GM21723 (cell line): ENCODE results near the gene SLC16A1.
"Not testable (repeated sequence)": the region's sequence is repeated elsewhere in the genome, so short reads cannot be mapped to it uniquely, and the experiment has no call there.

Experiments used
- ATAC-seq: cut with Tn5 transposase; IDR thresholded peaks from one replicate; pipeline ENCODE4 v1.9.1; 2021; ENCODE audit warnings: mild to moderate bottlenecking, moderate library complexity; ENCODE audit not compliant: unreplicated experiment

The SLC16A1 gene

DNA sequence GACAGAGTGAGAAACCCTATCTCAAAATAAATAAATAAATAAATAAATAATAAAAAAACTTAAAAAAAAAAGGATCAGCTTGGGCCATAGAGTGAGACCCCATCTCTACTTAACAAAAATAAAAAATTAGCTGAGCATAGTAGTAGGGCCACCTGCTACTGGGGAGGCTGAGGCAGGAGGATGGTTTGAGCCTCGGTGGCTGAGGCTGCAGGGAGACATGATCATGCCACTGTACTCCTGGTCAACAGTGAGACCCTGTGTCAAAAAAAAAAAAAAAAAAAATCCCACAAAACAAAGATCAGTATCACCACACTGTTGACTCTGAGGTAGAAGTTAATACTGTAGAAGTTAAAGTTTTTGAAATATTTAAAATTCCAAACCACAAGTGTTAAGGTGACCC, 29.1 kb downstream of the SLC16A1 start:
- no peak for ATAC-seq

DNA sequence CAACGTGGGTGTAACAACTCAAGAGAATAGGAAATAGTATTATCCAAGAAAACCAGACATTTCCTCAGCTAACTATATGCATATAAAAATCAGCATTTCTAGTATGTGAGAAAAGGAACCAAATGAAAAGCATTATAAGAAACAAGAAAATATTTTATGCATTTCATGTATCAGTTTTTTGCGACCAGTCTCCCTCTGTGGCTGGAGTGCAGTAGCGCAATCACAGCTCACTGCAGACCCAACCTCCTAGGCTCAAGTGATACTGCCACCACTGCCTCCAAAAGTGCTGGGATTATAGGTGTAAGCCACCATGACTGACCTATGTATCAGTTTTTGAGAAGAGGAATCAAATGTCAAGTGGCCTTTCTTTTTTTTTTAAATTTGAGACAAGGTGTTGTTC, 31.0 kb downstream of the SLC16A1 start:
- no peak for ATAC-seq

DNA sequence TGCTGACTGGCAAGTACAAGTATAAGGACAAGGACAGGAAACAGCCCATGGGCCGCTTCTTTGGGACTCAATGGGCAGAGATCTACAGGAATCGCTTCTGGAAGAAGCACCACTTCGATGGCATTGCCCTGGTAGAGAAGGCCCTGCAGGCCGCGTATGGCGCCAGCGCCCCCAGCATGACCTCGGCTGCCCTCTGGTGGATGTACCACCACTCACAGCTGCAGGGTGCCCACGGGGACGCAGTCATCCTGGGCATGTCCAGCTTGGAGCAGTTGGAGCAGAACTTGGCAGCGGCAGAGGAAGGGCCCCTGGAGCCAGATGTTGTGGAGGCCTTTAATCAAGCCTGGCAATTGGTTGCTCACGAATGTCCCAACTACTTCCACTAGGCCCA, 32.0 kb downstream of the SLC16A1 start:
- ATAC-seq: no peak

DNA sequence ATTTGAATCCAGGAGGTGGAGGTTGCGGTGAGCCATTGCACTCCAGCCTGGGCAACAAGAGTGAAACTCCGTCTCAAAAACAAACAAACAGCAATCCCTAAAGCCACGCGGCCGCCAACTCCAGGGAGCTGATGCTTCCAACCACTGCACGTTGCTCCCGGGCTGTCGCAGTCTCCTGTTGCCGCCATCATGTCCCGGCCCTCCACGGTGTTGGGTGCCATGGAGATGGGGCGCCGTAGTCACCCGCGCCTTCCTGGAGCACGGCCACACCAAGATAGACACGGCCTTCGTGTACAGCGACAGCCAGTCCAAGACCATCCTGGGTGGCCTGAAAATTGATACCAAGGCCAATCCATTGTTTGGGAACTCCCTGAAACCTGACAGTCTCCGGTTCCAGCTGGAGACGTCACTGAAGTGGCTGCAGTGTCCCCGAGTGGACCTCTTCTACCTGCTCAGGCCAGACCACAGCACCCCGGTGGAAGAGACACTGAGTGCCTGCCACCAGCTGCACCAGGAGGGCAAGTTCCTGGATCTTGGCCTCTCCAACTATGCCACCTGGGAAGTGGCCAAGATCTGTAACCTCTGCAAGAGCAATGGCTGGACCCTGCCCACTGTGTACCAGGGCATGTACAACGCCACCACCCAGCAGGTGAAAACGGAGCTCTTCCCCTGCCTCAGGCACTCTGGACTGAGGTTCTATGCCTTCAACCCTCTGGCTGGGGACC, 32.6 kb downstream of the SLC16A1 start:
- ATAC-seq: no peak

DNA sequence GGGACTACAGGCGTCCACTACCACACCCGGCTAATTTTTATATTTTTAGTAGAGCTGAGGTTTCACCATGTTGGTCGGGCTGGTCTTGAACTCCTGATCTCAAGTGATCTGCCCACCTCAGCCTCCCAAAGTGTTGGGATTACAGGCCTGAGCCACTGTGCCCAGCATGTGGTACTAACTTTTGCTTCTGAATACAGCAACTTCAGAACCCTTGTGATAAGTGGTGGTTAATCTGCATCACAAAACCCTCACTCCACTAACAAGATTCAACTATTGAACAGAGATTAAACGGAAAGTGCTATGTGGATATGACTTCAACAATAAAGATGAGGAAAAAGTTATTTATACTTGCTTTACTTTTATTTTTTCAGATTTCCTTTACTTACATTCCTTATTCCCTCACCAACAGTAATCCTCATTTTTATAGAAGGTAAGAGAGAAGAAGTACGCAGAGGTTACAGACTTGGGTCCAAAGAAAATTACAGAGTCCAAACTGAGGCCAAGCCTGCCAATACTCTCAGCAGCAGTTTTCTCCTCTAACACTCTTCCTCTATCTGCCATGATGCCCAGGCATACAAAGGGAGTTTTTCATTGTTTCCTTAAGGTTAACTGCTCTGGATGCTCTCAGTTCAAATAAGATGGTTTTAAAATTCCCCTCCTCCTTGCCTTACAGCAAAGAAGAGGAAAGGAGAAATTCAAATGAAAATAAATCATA, 44.3 kb downstream of the SLC16A1 start:
- no peak for ATAC-seq

DNA sequence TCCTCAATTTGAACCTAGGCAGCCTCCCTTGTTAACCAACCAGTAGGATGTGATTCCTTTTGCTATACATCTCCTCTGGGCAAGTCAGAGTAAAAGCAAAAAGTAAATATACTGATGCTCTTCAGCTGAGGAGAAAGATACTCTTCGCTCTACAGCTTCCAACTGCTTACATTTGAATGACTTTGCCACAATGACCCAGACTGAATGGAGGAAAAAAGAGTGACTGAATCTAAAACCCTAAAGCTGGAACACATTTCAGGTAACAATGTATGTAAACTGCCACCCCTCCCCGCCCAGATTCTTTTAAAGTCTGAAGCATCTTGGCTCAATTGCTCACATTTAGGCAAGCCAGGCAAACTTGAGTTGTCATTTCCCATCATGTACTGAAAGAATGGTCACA, 46.1 kb downstream of the SLC16A1 start:
- no peak for ATAC-seq

DNA sequence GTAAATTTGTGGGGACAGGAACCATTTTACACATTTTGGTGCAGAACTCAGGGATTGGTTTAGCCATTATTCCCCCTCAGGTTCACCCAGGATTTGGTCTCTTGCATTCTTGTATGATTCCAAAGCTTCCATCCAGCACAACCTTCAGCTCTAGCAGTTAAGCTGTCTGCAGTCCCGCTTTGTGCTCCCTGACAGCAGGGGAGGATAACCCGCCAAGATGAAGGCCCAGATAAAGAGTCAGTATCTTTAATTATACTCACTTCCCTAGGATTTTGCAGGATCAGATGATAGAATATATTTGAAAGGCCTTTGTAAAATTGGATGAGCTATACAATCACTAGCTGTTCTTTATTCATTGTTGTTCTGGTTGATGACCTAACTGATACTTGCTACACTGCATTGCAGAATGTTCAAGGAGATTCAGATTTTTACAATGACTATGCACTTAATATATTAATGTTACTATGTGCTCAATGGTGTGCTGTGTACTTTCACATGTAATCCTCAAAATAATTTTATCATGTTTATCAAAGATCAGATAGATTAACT, 49.8 kb downstream of the SLC16A1 start:
- ATAC-seq: no peak

DNA sequence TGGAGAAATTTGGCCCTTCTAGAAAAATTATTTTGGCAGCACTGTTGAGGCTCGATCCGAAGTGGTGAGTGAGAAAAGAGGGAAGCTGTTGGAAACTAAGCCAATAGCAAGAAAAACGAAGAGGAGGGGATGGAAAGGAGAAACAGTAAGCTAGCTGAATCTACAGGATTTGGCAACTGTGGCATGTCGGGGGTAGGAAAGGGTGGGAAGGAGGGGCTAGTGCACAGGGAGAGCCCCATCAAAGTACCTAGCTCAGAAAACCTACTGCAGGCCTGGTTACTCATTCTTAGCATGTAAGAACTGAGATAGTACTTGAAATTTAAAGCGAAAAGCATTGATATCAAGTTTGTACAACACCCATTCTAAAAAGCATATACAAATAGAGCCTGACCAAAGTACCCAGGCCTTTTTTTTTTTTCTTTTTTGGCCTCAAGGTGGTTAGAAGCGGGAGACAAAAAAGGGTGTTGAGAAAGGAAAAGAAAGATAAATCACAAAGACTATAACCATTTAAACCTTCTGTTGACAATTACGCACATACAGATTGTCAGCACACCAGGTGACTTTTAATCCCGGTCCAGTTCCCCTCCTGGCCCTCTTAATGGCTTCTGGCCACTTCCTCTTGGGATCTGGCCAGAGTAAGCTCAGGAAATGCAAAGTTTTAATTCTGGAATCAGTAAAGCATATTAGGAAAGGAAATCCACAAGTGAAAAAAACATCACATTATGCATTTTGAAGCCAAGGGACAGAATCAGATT, 50.4 kb downstream of the SLC16A1 start:
- no peak for ATAC-seq

DNA sequence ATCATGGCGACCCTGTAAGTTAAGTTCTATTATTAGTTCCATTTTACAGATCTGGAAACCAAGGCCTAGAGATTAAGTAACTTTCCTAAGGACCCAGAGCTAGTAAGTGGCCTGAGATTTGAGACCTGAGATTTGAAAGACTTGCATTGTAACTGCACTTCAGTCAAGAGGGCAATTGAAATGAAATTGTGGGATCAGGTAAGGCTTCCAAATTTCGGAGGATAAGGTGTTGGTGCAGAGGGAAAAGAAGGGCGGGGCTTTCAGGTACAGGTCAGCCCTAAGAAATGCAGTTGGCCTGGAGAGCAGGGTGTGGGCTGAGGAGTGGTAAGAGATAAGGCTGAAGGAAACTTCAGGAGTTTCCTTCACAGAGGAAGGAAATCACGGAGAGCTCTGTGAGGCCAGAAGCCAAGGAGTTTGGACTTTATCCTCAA, 51.1 kb downstream of the SLC16A1 start:
- ATAC-seq: no peak

DNA sequence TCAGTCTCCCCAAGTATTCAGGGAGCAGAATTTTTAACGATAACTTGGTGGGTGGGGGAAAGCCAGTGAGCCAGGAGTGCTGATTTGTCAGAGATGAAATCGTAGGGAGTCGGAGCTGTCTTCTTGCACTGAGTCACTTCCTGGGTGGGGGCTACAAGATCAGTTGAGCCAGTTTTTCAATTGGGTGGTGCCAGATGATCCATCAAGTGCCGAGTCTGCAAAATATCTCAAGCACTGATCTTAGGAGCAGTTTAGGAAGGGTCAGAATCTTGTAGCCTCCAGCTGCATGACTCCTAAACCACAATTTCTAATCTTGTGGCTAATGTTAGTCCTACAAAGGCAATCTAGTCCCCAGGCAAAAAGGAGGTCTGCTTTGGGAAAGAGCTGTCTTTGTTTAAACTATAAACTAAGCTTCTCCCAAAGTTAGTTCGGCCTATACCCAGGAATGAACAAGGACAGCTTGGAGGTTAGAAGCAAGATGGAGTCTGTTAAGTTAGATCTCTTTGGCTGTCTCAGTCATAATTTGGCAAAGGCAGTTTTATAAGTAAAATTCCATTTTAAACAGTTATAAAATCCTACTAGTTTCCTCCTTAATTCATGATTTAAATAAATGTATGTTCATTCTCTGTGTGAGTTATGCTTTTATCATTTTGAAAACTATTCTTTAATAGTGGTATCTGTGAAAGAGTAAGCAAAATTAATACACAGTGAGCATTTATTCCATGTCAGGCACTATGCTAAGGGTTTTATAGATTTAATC, 51.7 kb downstream of the SLC16A1 start:
- ATAC-seq: no peak

DNA sequence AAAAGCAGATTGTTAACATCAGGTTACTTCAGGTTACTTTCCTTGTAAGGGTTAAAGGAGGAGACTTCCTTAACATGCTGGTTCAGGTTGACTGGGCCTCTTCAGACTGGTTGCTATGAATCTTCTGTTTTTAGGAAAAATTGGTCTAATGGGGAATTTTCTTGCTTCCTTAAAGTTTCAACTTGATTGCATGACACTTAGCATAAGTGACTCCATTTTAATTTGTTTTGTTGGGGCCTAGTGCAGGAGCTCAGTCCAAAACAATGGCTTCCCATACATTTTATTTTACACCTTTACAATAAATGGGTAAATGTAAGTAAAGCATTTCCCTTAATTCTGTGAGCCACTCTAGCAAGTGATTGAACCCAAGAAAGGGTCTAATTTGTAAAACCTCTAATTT, 53.8 kb downstream of the SLC16A1 start:
- ATAC-seq: no peak

DNA sequence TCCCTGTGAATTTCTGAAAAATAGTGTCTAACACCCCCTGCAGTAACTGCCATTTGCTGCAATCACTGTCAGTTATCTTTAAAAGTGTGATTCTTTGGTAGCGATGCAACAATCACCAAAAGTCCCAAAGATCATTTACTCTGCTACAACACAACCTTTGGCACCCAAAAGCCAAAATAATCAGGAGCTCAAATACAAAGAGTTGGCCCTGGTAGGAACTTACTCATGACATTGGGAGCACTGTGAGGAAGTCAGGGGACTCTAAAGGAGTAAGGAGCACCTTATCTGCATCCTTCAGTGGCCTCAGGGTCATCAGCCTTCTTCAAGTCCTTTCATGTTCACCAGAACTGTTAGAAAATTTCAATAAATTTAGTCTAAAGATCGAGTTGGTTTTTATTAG, 54.6 kb downstream of the SLC16A1 start:
- ATAC-seq: no peak

DNA sequence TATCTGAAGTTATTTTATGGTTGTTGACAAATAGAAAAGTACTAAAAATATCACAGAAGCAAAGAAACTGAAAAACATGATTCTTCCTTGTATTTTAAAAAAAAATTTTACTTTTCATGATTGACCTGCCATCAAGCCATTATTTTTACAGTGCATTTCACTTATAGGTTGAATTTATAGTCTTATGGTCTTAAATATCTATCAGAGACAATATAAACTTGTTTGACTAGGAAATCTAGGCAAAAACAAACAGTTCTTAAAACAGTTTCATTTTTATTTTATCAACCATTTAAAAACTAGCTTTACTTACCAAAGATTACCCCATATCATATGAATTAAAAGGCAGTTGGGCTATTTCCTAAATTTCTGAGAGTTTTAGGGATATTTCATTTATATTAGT, 59.2 kb downstream of the SLC16A1 start:
- ATAC-seq: no peak

DNA sequence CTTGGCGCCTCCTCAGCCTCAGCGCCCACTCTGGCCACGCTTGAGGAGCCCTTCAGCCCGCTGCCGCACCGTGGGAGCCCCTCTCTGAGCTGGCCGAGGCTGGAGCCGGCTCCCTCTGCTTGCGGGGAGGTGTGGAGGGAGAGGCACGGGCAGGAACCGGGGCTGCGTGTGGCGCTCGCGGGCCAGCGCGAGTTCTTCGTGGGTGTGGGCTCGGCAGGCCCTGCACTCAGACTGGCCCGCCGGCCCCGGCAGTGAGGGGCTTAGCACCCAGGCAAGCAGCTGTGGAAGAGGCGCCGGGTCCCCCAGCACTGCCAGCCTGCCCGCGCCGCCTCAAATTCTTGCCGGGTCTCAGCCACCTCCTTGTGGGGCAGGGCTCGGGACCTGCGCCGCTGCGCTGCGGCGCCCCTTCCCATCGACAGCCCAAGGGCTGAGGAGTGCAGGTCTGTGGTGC, 61.4 kb downstream of the SLC16A1 start:
- no peak for ATAC-seq

DNA sequence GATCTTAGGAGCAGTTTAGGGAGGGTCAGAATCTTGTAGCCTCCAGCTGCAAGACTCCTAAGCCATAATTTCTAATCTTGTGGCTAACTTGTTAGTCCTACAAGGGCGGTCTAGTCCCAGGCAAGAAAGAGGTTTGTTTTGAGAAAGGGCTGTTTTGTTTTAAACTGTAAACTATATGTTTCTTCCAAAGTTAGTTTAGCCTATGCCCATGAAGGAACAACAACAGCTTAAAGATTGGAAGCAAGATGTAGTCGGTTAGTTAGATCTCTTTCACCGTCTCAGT, 62.0 kb downstream of the SLC16A1 start:
- ATAC-seq: no peak

DNA sequence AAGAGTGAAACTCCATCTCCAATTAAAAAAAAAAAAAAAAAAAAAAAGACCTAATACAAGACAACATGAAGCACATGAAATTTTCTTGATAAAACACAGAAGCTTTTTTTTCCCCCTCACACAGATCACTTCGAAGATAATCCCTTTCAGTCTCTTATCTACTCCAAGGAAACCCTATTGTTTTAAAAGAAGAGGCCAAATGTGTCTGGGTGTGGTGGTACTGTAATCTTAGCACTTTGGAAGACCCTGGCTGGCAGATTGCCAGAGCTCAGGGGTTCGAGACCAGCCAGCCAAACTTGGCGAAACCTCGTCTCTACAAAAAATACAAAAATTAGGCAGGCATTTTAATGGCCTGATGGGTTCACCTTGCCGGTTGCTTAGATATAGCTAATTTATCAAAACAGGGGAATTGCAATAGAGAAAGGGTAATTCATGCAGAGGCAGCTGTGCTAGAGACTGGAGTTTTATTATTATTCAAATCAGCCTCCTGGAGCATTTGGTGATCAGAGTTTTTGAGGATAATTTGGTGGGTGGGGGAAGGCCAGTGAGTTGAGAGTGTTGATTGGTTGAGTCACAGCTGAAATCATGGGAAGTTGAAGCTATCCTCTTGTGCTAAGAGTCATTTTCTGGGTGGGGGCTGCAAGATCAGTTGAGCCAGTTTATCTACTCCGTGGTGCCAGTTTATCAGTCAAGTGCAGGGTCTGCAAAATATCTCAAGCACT, 62.5 kb downstream of the SLC16A1 start:
- no peak for ATAC-seq

DNA sequence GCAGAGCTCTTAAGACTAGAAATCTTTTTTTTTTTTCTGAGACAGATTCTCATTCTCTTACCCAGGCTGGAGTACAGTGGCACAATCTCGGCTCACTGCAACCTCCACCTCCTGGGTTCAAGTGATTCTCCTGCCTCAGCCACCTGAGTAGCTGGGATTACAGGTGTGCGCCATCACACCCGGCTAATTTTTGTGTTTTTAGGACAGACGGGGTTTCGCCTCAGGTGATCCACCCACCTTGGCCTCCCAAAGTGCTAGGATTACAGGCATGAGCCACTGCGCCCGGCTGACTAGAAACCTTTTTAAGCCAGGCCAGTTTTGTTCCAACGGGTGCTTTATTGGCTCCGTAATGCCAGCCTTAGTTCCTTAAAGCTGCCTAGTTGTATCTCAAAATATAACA, 66.1 kb downstream of the SLC16A1 start:
- ATAC-seq: not testable (repeated sequence)

DNA sequence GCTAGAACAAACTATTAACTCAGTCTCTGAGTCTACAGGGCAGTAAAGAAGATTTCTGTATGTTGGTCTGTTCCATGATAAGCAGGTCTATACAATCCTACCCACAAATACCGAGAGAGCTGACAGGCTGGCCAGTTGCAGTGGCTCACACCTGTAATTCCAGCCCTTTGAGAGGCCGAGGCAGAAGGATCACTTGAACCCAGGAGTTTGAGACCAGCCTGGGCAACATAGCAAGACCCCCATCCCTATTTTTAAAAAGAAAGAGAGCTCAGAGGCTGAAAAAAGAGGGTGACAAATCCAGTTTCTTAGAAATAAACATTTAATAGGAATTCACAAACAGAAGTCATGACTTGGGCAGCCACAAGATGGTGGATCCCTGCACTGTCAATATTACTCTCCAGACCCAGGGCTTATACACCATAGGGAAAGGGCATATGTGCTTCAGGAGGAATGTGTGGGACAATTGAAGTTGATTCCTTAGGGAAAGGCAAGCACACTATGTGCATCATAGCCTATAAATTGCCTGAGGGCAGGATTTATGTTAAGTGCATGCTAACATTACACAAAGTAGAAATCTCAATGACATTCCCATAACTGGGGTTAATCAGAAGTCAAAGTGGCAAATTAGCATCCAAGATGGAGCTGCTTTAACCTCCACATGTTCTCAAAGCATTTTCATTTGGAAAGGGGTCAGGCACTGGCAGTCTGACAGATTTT, 66.8 kb downstream of the SLC16A1 start:
- ATAC-seq: no peak

DNA sequence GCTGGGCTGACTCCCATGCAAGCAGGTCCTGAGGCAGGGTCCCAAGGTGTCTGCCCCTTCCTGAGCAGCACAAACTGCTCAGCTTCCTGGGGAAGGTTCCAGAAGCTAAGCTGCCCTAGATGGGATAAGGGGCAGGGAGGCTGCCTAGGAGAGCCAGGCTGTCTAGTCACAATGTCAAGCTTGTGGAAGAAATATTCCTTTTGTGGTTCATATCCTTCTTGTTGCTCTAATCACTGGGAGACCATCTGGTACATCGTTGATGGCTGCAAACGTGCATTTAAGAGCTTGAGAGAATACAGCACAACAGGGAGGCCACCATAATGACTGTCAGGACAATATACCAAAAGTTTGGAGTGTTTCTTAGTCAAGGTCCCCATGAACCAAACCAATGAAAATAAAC, 67.4 kb downstream of the SLC16A1 start:
- no peak for ATAC-seq
